Psoas muscle (tissue), 8 donors: ENCODE results near the gene TSPAN9. TPM values are rescaled to one million over a fixed set of nuclear protein-coding genes. Genes with fewer than 3 reads are reported as not detected.

Experiments
- ATAC-seq, 4 donors: fragments of 200-7000 bp; cut with Tn5 transposase; one replicate each; pipeline ENCODE4 v1.9.1; 2020; ENCODE audit warnings: moderate library complexity in 3 of 4, mild to moderate bottlenecking in 2 of 4
- DNase-seq, 2 donors: peaks; one replicate each; pipeline ENCODE4 v3.0.0-alpha.2; 2020
- H3K27ac ChIP-seq: fragments of 200-600 bp; one replicate; pipeline ENCODE4 v1.8.0; 2022
- H3K27me3 ChIP-seq, 3 donors: fragments of 200-600 bp in 1 of 3; one replicate each; pipeline versions ENCODE4 v1.6.1 to v1.8.0; 2013 to 2022; ENCODE audit warnings: low read length in 2 of 3, mild to moderate bottlenecking in 2 of 3, moderate library complexity in 1 of 3; ENCODE audit not compliant: insufficient read depth in 3 of 3
- H3K36me3 ChIP-seq, 2 donors: fragments of 200-600 bp in 1 of 2; one replicate each; pipeline versions ENCODE4 v1.6.1 to v1.8.0; 2013 to 2022; ENCODE audit warnings: low read depth in 1 of 2, mild to moderate bottlenecking in 1 of 2, moderate library complexity in 1 of 2; ENCODE audit not compliant: insufficient read depth in 1 of 2
- H3K4me1 ChIP-seq: fragments of 200-600 bp; one replicate; pipeline ENCODE4 v1.8.0; 2022
- H3K4me3 ChIP-seq: fragments of 200-600 bp; one replicate; pipeline ENCODE4 v1.8.0; 2022; ENCODE audit warnings: mild to moderate bottlenecking
- H3K9me3 ChIP-seq: fragments of 200-600 bp; one replicate; pipeline ENCODE4 v1.8.0; 2022
- WGBS, 3 donors: extraction: QIAGEN DNeasy Blood & Tissue Kit; methylation state at CpG; one replicate each; pipeline versions ENCODE4 v1.1.6 to v1.1.7; 2013; 5-methylcytosine and 5-hydroxymethylcytosine counted together
- intact Hi-C, 2 donors: fragments of 100-400 bp; cut with DNase I; formaldehyde crosslinking; loops; one replicate each; pipeline versions ENCODE4 v1.11.0 to v1.14.2; 2022
- polyA plus RNA-seq, 3 donors: library from polyadenylated mRNA; stranded (reverse); fragments of 200-250 nt; gene quantifications; one replicate each; pipeline ENCODE4 v1.2.3, GENCODE V29; 2013
- total RNA-seq, 4 donors: library from RNA; stranded (reverse); fragmentation: NEBNext Ultra II Directional in 2 of 4; extraction: Animal tissue kit (Norgen Biotek cat#: 25700) in 2 of 4; gene quantifications; one replicate each; pipeline versions ENCODE4 v1.2.1 to v1.2.4, GENCODE V29; 2021 to 2023
- TF ChIP-seq, protein P1 (sequence below): fragments of 200-600 bp; IDR thresholded peaks from one replicate; pipeline ENCODE4 v1.8.0; 2022; ENCODE audit warnings: antibody characterized with exemption
- donor health status: healthy with polysubstance abuse.
- donor health status: DM: no; HTN: no; CAD: no; lungs with moderate emphysema.
- donor health status: Bipolar disorder and iron deficiency.
- donor health status: healthy.
- donor health status: DM: yes; HTN: yes; CAD: no.
- donor health status: DM: no; HTN: no; CAD: no.
- donor health status: DM: no; HTN: no; CAD: no.
- donor health status: DM: yes; HTN: yes; CAD: no.

The TSPAN9 gene
- total and polyA plus RNA-seq, 7 donors: 6.4 to 28.0 (median 11.6) TPM

DNA sequence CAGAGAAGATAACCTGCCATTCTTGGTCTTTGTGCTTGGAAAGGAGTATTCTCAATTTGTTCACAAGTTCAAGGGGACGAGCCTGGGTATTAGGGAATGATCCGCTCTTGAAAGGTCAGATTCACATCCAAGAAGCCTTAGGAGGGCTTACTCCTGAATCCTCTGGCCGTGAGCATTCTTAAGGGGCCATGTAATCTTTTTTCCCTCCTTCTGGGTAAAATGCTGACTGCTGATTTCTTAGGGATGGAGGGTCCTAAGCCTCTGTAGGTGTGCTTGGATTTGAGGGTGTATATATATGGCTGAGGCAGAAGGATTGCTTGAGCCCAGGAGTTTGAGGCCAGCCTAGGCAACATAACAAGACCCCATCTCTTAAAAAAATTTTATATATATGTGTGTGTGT lies 149.1 kb downstream of the TSPAN9 start:
- intact Hi-C loops: no loop called here
- TF ChIP-seq, protein P1, sequence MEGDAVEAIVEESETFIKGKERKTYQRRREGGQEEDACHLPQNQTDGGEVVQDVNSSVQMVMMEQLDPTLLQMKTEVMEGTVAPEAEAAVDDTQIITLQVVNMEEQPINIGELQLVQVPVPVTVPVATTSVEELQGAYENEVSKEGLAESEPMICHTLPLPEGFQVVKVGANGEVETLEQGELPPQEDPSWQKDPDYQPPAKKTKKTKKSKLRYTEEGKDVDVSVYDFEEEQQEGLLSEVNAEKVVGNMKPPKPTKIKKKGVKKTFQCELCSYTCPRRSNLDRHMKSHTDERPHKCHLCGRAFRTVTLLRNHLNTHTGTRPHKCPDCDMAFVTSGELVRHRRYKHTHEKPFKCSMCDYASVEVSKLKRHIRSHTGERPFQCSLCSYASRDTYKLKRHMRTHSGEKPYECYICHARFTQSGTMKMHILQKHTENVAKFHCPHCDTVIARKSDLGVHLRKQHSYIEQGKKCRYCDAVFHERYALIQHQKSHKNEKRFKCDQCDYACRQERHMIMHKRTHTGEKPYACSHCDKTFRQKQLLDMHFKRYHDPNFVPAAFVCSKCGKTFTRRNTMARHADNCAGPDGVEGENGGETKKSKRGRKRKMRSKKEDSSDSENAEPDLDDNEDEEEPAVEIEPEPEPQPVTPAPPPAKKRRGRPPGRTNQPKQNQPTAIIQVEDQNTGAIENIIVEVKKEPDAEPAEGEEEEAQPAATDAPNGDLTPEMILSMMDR: no peak
- H3K36me3 ChIP-seq: no peaks in the 10 kb centered on the region
- WGBS, 3 donors: 82 to 90% (median 86%) methylated on average over 3 of the region's 3 CpGs
- DNase-seq: no peak
- H3K27me3 ChIP-seq: no peaks in the 10 kb centered on the region
- peaks cover 11% of the 10 kb centered on the region for H3K4me1 ChIP-seq
- H3K4me3 ChIP-seq: no peak overlapping the region
- H3K27ac ChIP-seq: no peak overlapping the region
- H3K9me3 ChIP-seq: no peaks in the 10 kb centered on the region
- no peak for ATAC-seq

DNA sequence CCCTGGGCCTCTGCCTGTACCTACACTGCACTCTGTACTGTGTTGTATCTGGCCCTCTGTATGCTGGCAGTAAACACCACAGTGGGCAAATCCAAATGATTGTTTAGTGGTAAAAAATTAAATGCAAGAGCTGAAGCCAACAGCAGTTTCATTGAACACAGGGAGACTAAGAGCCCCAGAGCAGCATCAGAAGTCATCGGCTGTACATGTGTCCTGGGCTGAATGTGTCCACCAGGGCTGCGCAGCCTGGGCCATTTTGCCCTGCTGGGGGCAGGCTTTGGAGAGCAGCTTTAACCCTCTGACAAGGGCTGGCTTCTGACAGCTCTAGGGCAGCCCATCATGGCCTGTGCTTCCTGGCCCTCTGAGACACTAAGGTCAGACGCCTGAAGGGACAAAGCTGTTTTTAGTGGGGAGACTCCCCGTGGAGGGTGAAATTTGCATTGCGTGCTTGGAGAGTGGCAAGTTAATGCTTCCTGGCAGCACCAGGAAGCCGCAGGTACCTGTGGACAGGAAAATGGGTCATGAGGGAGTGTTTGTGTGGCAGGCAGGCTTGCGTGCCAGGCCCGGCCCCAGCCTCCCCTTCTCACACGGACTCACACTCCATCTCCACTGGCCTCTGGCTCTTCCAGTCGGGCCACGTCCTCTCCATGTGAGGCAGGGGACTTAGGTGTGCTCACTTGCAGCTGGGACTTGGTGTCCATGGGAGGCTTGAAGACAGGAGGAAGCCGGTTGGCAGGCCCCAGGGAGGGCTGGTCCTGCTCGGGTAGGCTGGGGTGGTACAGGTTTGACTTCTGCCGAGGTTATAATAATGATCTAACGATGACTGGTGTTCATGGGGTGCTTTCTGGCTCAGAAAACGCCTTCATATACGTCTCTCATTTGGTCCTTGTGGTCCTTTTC lies 150.1 kb downstream of the TSPAN9 start:
- H3K36me3 ChIP-seq: no peaks in the 10 kb centered on the region
- intact Hi-C loops: no loop called here
- DNase-seq (no peak), ATAC-seq (no peak)
- H3K4me1 ChIP-seq: peaks cover 21% of the 10 kb centered on the region
- no peak overlapping the region for H3K27ac ChIP-seq
- TF ChIP-seq, protein P1: no peak
- H3K27me3 ChIP-seq: no peaks in the 10 kb centered on the region
- 95 to 96% (median 96%) methylated on average over 17 of the region's 17 CpGs for WGBS, 3 donors
- no peak overlapping the region for H3K4me3 ChIP-seq
- no peaks in the 10 kb centered on the region for H3K9me3 ChIP-seq

DNA sequence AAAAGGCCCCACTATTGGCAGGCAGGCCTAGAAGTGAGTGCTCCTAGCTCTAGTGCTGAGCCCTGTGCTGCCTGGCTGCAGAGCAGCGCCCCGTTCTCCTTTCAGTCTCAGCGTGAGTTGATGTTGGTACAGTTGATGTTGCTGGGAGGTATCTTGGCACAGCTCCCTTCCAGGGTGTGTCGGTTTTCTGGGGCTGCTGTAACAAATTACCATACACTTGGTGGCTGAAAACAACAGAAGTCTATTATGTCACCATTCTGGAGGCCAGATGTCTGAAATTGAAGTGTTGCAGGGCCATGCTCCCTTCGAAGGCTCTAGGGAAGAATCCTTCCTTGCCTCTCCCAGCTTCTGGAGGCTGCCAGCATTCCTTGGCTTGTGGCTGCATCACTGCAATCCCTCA lies 151.4 kb downstream of the TSPAN9 start:
- no peaks in the 10 kb centered on the region for H3K27me3 ChIP-seq
- intact Hi-C loops: no loop called here
- H3K4me1 ChIP-seq: peaks cover 31% of the 10 kb centered on the region
- no peak for ATAC-seq
- H3K36me3 ChIP-seq: no peaks in the 10 kb centered on the region
- H3K9me3 ChIP-seq: no peaks in the 10 kb centered on the region
- TF ChIP-seq, protein P1: no peak
- 74 to 84% (median 75%) methylated on average over 5 of the region's 5 CpGs for WGBS, 3 donors
- DNase-seq: no peak
- no peak overlapping the region for H3K4me3 ChIP-seq
- no peak overlapping the region for H3K27ac ChIP-seq

DNA sequence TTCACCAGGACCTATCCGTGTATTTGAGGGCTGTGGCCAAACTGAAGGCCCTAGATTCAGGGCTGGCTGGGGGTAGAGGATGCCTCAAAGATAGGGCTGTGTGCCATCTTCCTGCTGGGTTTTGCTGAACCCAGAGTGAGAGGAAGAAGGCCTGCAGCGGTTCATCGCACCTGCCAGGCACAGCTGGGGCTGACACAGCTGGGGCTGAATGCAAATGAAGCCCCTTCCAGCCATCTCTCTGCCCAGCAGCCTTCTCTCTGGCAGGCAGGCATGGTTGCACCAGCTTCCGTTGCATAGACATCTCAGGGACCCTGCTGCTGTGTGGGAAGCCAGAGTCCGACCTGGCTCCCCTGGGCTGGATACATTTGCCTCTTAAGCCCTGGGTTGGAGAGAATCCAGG lies 152.4 kb downstream of the TSPAN9 start:
- Histone ChIP-seq H3K27ac (no peak overlapping the region), H3K9me3 (no peaks in the 10 kb centered on the region), H3K4me1 (peaks cover 31% of the 10 kb centered on the region), H3K27me3 (no peaks in the 10 kb centered on the region), H3K4me3 (no peak overlapping the region), H3K36me3 (no peaks in the 10 kb centered on the region)
- intact Hi-C loops: no loop called here
- TF ChIP-seq, protein P1: no peak
- 85 to 93% (median 88%) methylated on average over 5 of the region's 5 CpGs for WGBS, 3 donors
- ATAC-seq: no peak
- DNase-seq: no peak
